ENCODE measurements around the gene TMEM117. TPM values are rescaled to one million over a fixed set of nuclear protein-coding genes. Genes with fewer than 3 reads are reported as not detected.

Gene TMEM117
- total RNA-seq, 1 experiment from 2014 or later: 5.9 TPM

DNA sequence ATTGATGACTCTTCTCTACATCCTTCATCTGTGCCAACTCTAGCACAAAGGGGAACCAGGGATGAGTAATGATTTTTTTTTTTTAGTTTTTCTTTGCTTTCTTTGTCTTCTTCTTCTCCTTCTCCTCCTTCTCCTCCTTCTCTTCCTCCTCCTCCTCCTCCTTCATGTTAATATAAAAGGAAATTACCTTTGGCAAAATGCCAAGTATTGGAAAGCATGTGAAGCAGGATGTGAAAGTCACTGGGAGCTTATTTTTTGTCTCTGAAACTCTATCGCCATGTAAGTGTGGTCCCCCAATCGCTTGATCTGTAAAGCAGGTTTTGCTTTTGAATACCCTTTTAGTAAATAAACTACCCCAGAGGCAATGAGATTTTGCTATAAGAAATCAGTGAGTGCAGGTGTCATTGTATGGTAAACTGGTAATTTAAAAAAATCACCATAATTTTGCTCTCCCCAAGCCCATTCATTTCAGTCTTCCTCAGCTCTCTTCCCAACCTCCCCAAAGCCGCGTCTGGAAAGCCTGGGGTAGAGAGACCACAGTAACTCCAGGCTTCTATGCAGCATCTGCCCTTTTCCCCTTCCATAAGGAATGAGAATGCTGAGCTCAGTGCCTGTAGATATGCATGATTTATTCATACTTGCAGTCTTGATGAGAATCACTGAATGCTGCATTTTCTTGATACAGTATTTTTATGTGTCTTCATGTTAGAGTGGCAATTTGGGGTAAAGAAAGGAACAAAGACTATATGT is 388.7 kb downstream of the TMEM117 start:
- H3K4me1 ChIP-seq (ENCODE audit: insufficient read depth, low read length, poor library complexity, severe bottlenecking): peaks cover 18% of the 10 kb centered on the region
- no peak for TF ChIP-seq EZH2 (IDR thresholded peaks at IDR 0.05; ENCODE audit: borderline replicate concordance, low read depth, low read length, poor library complexity, severe bottlenecking)
- TF ChIP-seq, protein P1, sequence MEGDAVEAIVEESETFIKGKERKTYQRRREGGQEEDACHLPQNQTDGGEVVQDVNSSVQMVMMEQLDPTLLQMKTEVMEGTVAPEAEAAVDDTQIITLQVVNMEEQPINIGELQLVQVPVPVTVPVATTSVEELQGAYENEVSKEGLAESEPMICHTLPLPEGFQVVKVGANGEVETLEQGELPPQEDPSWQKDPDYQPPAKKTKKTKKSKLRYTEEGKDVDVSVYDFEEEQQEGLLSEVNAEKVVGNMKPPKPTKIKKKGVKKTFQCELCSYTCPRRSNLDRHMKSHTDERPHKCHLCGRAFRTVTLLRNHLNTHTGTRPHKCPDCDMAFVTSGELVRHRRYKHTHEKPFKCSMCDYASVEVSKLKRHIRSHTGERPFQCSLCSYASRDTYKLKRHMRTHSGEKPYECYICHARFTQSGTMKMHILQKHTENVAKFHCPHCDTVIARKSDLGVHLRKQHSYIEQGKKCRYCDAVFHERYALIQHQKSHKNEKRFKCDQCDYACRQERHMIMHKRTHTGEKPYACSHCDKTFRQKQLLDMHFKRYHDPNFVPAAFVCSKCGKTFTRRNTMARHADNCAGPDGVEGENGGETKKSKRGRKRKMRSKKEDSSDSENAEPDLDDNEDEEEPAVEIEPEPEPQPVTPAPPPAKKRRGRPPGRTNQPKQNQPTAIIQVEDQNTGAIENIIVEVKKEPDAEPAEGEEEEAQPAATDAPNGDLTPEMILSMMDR (conservative IDR thresholded peaks at IDR 0.05; ENCODE audit: low read depth, low read length): no peak
- H3K27me3 ChIP-seq (replicated peaks; ENCODE audit: insufficient read depth, low read depth, low read length, poor library complexity): no peaks in the 10 kb centered on the region
- peak; percentile 29 for DNase-seq (ENCODE audit: low spot score)
- ChIA-PET POLR2A (ENCODE audit: low non-redundant PET) (no interaction called here), CTCF (no interaction called here)
- no TSS peak for BruUV-seq (replicated peaks)
- no peaks in the 10 kb centered on the region for H3K36me3 ChIP-seq (ENCODE audit: insufficient read depth, low read length, poor library complexity, severe bottlenecking)
- intact Hi-C loops (cut with micrococcal nuclease; ENCODE audit: unreplicated experiment): no loop called here
- peak overlapping the region; percentile 8 for H3K27ac ChIP-seq (ENCODE audit: low read depth, low read length, poor library complexity, severe bottlenecking)
- no peaks in the 10 kb centered on the region for H3K9me3 ChIP-seq (ENCODE audit: low read depth, low read length, poor library complexity, severe bottlenecking)
- no peak overlapping the region for H3K4me3 ChIP-seq (ENCODE audit: low read depth, low read length, poor library complexity, severe bottlenecking)

DNA sequence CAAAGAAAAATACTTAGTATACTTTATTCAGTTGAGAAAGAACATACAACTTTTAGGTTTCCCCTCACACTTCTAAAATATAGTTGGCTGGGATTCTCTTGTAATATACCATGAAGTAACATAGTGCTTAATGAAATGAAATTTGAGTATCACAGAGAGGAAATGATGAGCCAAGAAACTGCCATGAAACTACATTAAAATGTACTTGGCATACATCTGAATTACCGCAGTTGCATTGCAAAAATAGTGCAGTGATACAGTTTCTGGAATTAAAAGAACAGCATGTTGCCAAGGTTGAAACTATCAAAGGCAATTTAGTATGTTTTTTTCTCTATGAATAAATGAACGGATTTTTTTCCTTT is 389.2 kb downstream of the TMEM117 start:
- intact Hi-C loops (cut with micrococcal nuclease; ENCODE audit: unreplicated experiment): no loop called here
- CTCF ChIA-PET: no interaction called here
- BruUV-seq (replicated peaks): no TSS peak

DNA sequence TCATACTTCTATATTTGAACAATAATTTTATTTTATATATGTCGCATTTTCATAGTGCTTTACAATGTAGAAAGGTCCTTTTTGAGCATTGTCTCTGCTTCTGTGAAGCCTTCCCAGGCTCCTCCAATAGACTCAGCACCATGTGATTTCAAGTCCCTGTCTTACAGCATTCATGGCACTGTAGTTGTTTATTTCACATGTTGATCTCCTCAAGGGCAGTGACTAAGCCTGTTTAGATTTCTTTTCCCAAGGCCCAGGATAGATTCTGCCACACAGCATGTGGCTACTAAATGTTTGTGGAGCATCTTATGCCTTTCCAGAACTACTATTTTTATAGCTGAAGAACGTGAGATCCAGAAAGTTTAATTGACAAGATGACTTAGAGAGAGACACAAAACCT is 391.7 kb downstream of the TMEM117 start:
- Histone ChIP-seq H3K4me3 (ENCODE audit: low read depth, low read length, poor library complexity, severe bottlenecking) (no peak overlapping the region), H3K27ac (ENCODE audit: low read depth, low read length, poor library complexity, severe bottlenecking) (no peak overlapping the region), H3K27me3 (replicated peaks; ENCODE audit: insufficient read depth, low read depth, low read length, poor library complexity) (no peaks in the 10 kb centered on the region), H3K9me3 (ENCODE audit: low read depth, low read length, poor library complexity, severe bottlenecking) (no peaks in the 10 kb centered on the region), H3K4me1 (ENCODE audit: insufficient read depth, low read length, poor library complexity, severe bottlenecking) (peaks cover 18% of the 10 kb centered on the region), H3K36me3 (ENCODE audit: insufficient read depth, low read length, poor library complexity, severe bottlenecking) (no peaks in the 10 kb centered on the region)
- no TSS peak for BruUV-seq (replicated peaks)
- ChIA-PET POLR2A (ENCODE audit: low non-redundant PET) (no interaction called here), CTCF (no interaction called here)
- DNase-seq (ENCODE audit: low spot score): no peak
- TF ChIP-seq, protein P1 (conservative IDR thresholded peaks at IDR 0.05; ENCODE audit: low read depth, low read length): no peak
- no peak for TF ChIP-seq EZH2 (IDR thresholded peaks at IDR 0.05; ENCODE audit: borderline replicate concordance, low read depth, low read length, poor library complexity, severe bottlenecking)
- intact Hi-C loops (cut with micrococcal nuclease; ENCODE audit: unreplicated experiment): no loop called here

More for the DNA sequence above, 389.2 kb downstream of the TMEM117 start:
- Histone ChIP-seq H3K27me3 (replicated peaks; ENCODE audit: insufficient read depth, low read depth, low read length, poor library complexity) (no peaks in the 10 kb centered on the region), H3K4me3 (ENCODE audit: low read depth, low read length, poor library complexity, severe bottlenecking) (no peak overlapping the region), H3K9me3 (ENCODE audit: low read depth, low read length, poor library complexity, severe bottlenecking) (no peaks in the 10 kb centered on the region), H3K36me3 (ENCODE audit: insufficient read depth, low read length, poor library complexity, severe bottlenecking) (no peaks in the 10 kb centered on the region), H3K4me1 (ENCODE audit: insufficient read depth, low read length, poor library complexity, severe bottlenecking) (peaks cover 18% of the 10 kb centered on the region), H3K27ac (ENCODE audit: low read depth, low read length, poor library complexity, severe bottlenecking) (peak overlapping the region; percentile 8)
- TF ChIP-seq, protein P1 (conservative IDR thresholded peaks at IDR 0.05; ENCODE audit: low read depth, low read length): no peak
- POLR2A ChIA-PET (ENCODE audit: low non-redundant PET): no interaction called here
- DNase-seq (ENCODE audit: low spot score): peak; percentile 56

All from A673 (cell line).